ENCODE measurements around the gene SIAH2. TPM values are rescaled to one million over a fixed set of nuclear protein-coding genes. Genes with fewer than 3 reads are reported as not detected.

The SIAH2 gene
- total and polyA plus RNA-seq, 9 donors, result 15.9 to 22.1 (median 19.8) TPM

GRCh38 chr3:150755902-150756301, 7.1 kb downstream of the SIAH2 start:
- DNase-seq, result no peak
- H3K9me3 ChIP-seq (replicated peaks; ENCODE audit: control insufficient read depth, low read depth, low read length), result no peaks in the 10 kb centered on the region
- no peak overlapping the region for H3K27ac ChIP-seq (ENCODE audit: low read length)
- WGBS (ENCODE audit: insufficient coverage), result 94% methylated on average over 2 of the region's 3 CpGs
- H3K27me3 ChIP-seq (ENCODE audit: control insufficient read depth, insufficient read depth, low read length), result no peaks in the 10 kb centered on the region
- peaks cover 11% of the 10 kb centered on the region for H3K36me3 ChIP-seq (ENCODE audit: control insufficient read depth, insufficient read depth, low read length)
- peaks cover 10% of the 10 kb centered on the region for H3K4me1 ChIP-seq (ENCODE audit: control insufficient read depth, insufficient read depth, low read length)
- no peak overlapping the region for H3K4me3 ChIP-seq (ENCODE audit: low read length)

- Histone ChIP-seq H3K36me3 (ENCODE audit: control insufficient read depth, insufficient read depth, low read length) (peaks cover 11% of the 10 kb centered on the region), H3K9me3 (replicated peaks; ENCODE audit: control insufficient read depth, low read depth, low read length) (no peaks in the 10 kb centered on the region), H3K27me3 (ENCODE audit: control insufficient read depth, insufficient read depth, low read length) (no peaks in the 10 kb centered on the region), H3K4me3 (ENCODE audit: low read length) (no peak overlapping the region), H3K4me1 (ENCODE audit: control insufficient read depth, insufficient read depth, low read length) (peaks cover 4% of the 10 kb centered on the region), H3K27ac (ENCODE audit: low read length) (no peak overlapping the region)
- 100% methylated on average over 1 of the region's 3 CpGs for WGBS (ENCODE audit: insufficient coverage)
- DNase-seq, result no peak
These were observed 8.1 kb downstream of the SIAH2 start for GRCh38 chr3:150754896-150755295.

- peaks cover 8% of the 10 kb centered on the region for H3K36me3 ChIP-seq (ENCODE audit: control insufficient read depth, insufficient read depth, low read length)
- DNase-seq, result no peak
- H3K4me1 ChIP-seq (ENCODE audit: control insufficient read depth, insufficient read depth, low read length), result peaks cover 2% of the 10 kb centered on the region
- H3K4me3 ChIP-seq (ENCODE audit: low read length), result no peak overlapping the region
- no CpG with 5 or more reads among the region's 2 CpGs for WGBS (ENCODE audit: insufficient coverage)
- no peak overlapping the region for H3K27ac ChIP-seq (ENCODE audit: low read length)
- no peaks in the 10 kb centered on the region for H3K9me3 ChIP-seq (replicated peaks; ENCODE audit: control insufficient read depth, low read depth, low read length)
- no peaks in the 10 kb centered on the region for H3K27me3 ChIP-seq (ENCODE audit: control insufficient read depth, insufficient read depth, low read length)
These were observed 11.1 kb downstream of the SIAH2 start for GRCh38 chr3:150751781-150752263.

- Histone ChIP-seq H3K4me1 (ENCODE audit: control insufficient read depth, insufficient read depth, low read length) (peaks cover 2% of the 10 kb centered on the region), H3K9me3 (replicated peaks; ENCODE audit: control insufficient read depth, low read depth, low read length) (no peaks in the 10 kb centered on the region), H3K27me3 (ENCODE audit: control insufficient read depth, insufficient read depth, low read length) (no peaks in the 10 kb centered on the region), H3K36me3 (ENCODE audit: control insufficient read depth, insufficient read depth, low read length) (peaks cover 5% of the 10 kb centered on the region), H3K4me3 (ENCODE audit: low read length) (no peak overlapping the region), H3K27ac (ENCODE audit: low read length) (no peak overlapping the region)
- 83% methylated on average over 1 of the region's 6 CpGs for WGBS (ENCODE audit: insufficient coverage)
- DNase-seq, result no peak
These were observed 13.7 kb downstream of the SIAH2 start for GRCh38 chr3:150749255-150749654.

GRCh38 chr3:150748684-150749047, 14.3 kb downstream of the SIAH2 start:
- Histone ChIP-seq H3K27me3 (ENCODE audit: control insufficient read depth, insufficient read depth, low read length) (no peaks in the 10 kb centered on the region), H3K4me1 (ENCODE audit: control insufficient read depth, insufficient read depth, low read length) (peaks cover 2% of the 10 kb centered on the region), H3K36me3 (ENCODE audit: control insufficient read depth, insufficient read depth, low read length) (peaks cover 5% of the 10 kb centered on the region), H3K27ac (ENCODE audit: low read length) (no peak overlapping the region), H3K9me3 (replicated peaks; ENCODE audit: control insufficient read depth, low read depth, low read length) (no peaks in the 10 kb centered on the region), H3K4me3 (ENCODE audit: low read length) (no peak overlapping the region)
- no peak for DNase-seq
- WGBS (ENCODE audit: insufficient coverage), result no CpG with 5 or more reads among the region's 1 CpG

- no CpG with 5 or more reads among the region's 5 CpGs for WGBS (ENCODE audit: insufficient coverage)
- Histone ChIP-seq H3K4me1 (ENCODE audit: control insufficient read depth, insufficient read depth, low read length) (peaks cover 2% of the 10 kb centered on the region), H3K9me3 (replicated peaks; ENCODE audit: control insufficient read depth, low read depth, low read length) (no peaks in the 10 kb centered on the region), H3K27me3 (ENCODE audit: control insufficient read depth, insufficient read depth, low read length) (no peaks in the 10 kb centered on the region), H3K36me3 (ENCODE audit: control insufficient read depth, insufficient read depth, low read length) (peaks cover 5% of the 10 kb centered on the region), H3K4me3 (ENCODE audit: low read length) (no peak overlapping the region), H3K27ac (ENCODE audit: low read length) (no peak overlapping the region)
- no peak for DNase-seq
These were observed 14.9 kb downstream of the SIAH2 start for GRCh38 chr3:150747886-150748683.

- Histone ChIP-seq H3K4me1 (ENCODE audit: control insufficient read depth, insufficient read depth, low read length) (peaks cover 2% of the 10 kb centered on the region), H3K27me3 (ENCODE audit: control insufficient read depth, insufficient read depth, low read length) (no peaks in the 10 kb centered on the region), H3K36me3 (ENCODE audit: control insufficient read depth, insufficient read depth, low read length) (peaks cover 8% of the 10 kb centered on the region), H3K27ac (ENCODE audit: low read length) (no peak overlapping the region), H3K9me3 (replicated peaks; ENCODE audit: control insufficient read depth, low read depth, low read length) (no peaks in the 10 kb centered on the region), H3K4me3 (ENCODE audit: low read length) (no peak overlapping the region)
- DNase-seq, result no peak
- WGBS (ENCODE audit: insufficient coverage), result 92% methylated on average over 3 of the region's 7 CpGs
These were observed 16.0 kb downstream of the SIAH2 start for GRCh38 chr3:150746791-150747590.

- Histone ChIP-seq H3K27me3 (ENCODE audit: control insufficient read depth, insufficient read depth, low read length) (no peaks in the 10 kb centered on the region), H3K4me3 (ENCODE audit: low read length) (no peak overlapping the region), H3K27ac (ENCODE audit: low read length) (no peak overlapping the region), H3K4me1 (ENCODE audit: control insufficient read depth, insufficient read depth, low read length) (no peaks in the 10 kb centered on the region), H3K9me3 (replicated peaks; ENCODE audit: control insufficient read depth, low read depth, low read length) (no peaks in the 10 kb centered on the region), H3K36me3 (ENCODE audit: control insufficient read depth, insufficient read depth, low read length) (peaks cover 12% of the 10 kb centered on the region)
- WGBS (ENCODE audit: insufficient coverage), result no CpG with 5 or more reads among the region's 3 CpGs
- no peak for DNase-seq
These were observed 17.1 kb downstream of the SIAH2 start for GRCh38 chr3:150745832-150746231.

GRCh38 chr3:150744919-150745211, 18.1 kb downstream of the SIAH2 start:
- Histone ChIP-seq H3K36me3 (ENCODE audit: control insufficient read depth, insufficient read depth, low read length) (peaks cover 12% of the 10 kb centered on the region), H3K9me3 (replicated peaks; ENCODE audit: control insufficient read depth, low read depth, low read length) (no peaks in the 10 kb centered on the region), H3K27me3 (ENCODE audit: control insufficient read depth, insufficient read depth, low read length) (no peaks in the 10 kb centered on the region), H3K27ac (ENCODE audit: low read length) (no peak overlapping the region), H3K4me3 (ENCODE audit: low read length) (no peak overlapping the region), H3K4me1 (ENCODE audit: control insufficient read depth, insufficient read depth, low read length) (no peaks in the 10 kb centered on the region)
- WGBS (ENCODE audit: insufficient coverage), result 17% methylated on average over 1 of the region's 1 CpG
- no peak for DNase-seq

GRCh38 chr3:150744041-150744918, 18.7 kb downstream of the SIAH2 start:
- no peaks in the 10 kb centered on the region for H3K9me3 ChIP-seq (replicated peaks; ENCODE audit: control insufficient read depth, low read depth, low read length)
- peaks cover 10% of the 10 kb centered on the region for H3K36me3 ChIP-seq (ENCODE audit: control insufficient read depth, insufficient read depth, low read length)
- H3K4me1 ChIP-seq (ENCODE audit: control insufficient read depth, insufficient read depth, low read length), result no peaks in the 10 kb centered on the region
- DNase-seq, result no peak
- H3K27me3 ChIP-seq (ENCODE audit: control insufficient read depth, insufficient read depth, low read length), result no peaks in the 10 kb centered on the region
- H3K4me3 ChIP-seq (ENCODE audit: low read length), result no peak overlapping the region
- H3K27ac ChIP-seq (ENCODE audit: low read length), result no peak overlapping the region
- 68% methylated on average over 3 of the region's 8 CpGs for WGBS (ENCODE audit: insufficient coverage)
